ENCODE measurements around the gene CNDP2.

Gene CNDP2

GRCh38 chr18:74570266-74570665 lies 74.1 kb downstream of the CNDP2 start:
- no peak for DNase-seq (ENCODE audit: low spot score)

- DNase-seq (ENCODE audit: low spot score) = no peak
Observed at GRCh38 chr18:74571895-74572680, 75.9 kb downstream of the CNDP2 start.

DNA sequence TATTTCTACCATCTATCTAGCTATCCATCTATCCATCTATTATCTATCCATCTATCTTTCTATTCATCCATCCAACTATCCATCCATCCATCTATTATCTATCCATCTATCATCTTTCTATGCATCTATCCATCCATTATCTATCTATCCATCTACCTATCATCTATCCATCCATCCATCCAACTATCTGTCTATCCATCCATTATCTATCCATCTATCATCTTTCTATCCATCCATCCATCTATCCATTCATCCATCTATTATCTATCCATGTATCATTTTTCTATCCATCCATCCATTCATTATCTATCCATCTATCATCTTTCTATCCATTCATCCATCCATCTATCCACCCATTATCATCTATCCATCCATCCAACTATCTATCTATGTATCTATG lies 76.9 kb downstream of the CNDP2 start:
- DNase-seq (ENCODE audit: low spot score) = no peak
